GM12891 (cell line): ENCODE measurements around the gene CLRN3.

ENCODE experiments used
- DNase-seq: peaks from one replicate; pipeline ENCODE4 v3.0.0; 2011; ENCODE audit warnings: low spot score; ENCODE audit not compliant: insufficient read length
- FAIRE-seq: peaks from 2 replicates; lab custom pipeline; 2011; peaks lifted over from hg19 to GRCh38; lab: Jason Lieb, UNC
- PAX5 ChIP-seq: IDR thresholded peaks from 2 replicates; pipeline ENCODE4 v1.6.1; 2011; ENCODE audit warnings: low read length, moderate library complexity, mild to moderate bottlenecking; ENCODE audit not compliant: insufficient read depth, severe bottlenecking
- POLR2A ChIP-seq: IDR thresholded peaks from 2 replicates; pipeline ENCODE4 v1.6.1; 2011; ENCODE audit warnings: low read depth, low read length, control low read depth
- POLR2AphosphoS5 ChIP-seq: IDR thresholded peaks from 2 replicates; pipeline ENCODE4 v1.6.1; 2011; ENCODE audit warnings: low read depth, low read length, control low read depth
- POU2F2 ChIP-seq: IDR thresholded peaks from 2 replicates; pipeline ENCODE4 v1.6.1; 2011; ENCODE audit warnings: low read depth, mild to moderate bottlenecking, control low read depth, low read length, moderate library complexity
- SPI1 ChIP-seq: IDR thresholded peaks from 2 replicates; pipeline ENCODE4 v1.6.1; 2011; ENCODE audit warnings: low read depth, low read length, control low read depth
- TAF1 ChIP-seq: IDR thresholded peaks from 2 replicates; pipeline ENCODE4 v1.6.1; 2011; ENCODE audit warnings: low read depth, low read length, control low read depth

CLRN3 gene

DNA sequence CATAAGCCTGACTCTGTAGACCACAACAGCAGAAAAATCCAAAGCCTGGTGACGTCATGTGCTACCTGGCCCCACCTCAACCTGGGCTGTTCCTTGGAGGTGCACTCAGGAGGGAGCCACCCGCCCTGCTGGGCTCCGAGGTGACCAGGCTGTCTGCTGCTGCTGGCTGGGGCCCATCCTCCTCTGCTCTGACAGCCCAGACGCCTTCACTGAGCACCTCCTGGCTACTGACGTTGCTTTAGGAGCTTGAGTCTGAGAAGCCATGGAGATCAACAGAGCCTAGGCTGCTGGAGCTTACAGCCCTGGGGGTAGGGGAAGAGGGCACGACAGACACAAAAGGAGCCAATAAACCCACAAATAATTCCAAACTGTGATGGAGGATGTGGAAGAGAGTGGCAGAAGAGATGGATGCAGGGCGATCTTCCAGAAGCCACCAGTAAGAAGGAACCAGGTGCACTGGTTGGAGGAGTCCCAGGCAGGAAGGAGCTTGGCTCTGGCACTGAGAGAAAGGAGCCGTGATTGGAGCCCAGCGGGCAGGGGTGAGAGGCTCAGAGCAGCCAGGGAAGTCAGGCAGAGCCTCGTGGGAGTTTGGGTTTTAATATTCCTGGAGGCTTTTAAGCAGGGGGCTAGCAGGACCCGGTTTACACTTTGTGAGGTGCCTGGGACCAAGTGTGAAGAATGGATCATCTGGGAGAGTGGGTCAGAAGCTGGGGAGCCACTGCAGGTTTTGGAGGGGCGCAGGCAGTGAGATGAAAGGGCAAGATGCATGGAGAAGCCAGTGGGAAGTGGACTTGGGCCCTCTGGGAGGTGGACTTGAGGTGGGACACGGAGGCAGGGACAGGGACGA lies 12.5 kb upstream of the CLRN3 start:
- FAIRE-seq = no peak
- DNase-seq = no peak
- TF ChIP-seq POU2F2 = no peak

DNA sequence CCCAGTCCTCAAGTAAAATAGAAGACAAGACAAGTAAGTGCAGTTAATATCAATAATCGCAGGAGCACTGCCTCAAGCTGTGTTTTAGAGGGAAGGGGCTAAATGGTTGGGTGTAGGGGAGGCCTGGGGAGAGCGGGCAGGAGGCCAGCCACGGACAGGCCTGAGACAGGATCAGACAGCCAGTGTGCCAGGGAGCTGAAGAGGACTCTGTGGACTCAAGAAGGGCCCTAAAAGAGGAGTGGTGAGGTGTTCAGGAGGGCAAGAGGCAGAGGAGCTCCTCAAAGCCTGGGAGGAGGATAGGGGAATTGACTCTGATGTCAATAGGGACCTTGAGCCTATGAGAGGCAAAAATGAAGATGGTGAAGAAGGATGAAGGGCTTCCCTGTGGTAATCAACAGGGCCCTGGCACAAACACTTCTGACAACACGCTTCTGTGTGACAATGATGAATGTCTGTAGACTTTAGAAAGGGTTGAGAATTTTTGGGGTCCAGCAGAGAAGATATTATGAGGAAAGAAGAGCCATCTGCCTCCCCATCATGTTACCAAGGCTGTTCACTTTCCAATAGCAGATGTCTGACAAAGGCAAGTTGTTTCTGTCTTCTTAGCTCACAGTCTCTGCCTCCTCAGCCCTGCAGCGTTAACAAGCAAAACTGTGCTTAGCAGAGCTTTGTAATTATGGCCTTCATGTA lies 11.7 kb upstream of the CLRN3 start:
- TF ChIP-seq SPI1 (no peak), POU2F2 (no peak), POLR2AphosphoS5 (no peak), TAF1 (no peak), POLR2A (no peak), PAX5 (no peak)
- DNase-seq (no peak), FAIRE-seq (no peak)

DNA sequence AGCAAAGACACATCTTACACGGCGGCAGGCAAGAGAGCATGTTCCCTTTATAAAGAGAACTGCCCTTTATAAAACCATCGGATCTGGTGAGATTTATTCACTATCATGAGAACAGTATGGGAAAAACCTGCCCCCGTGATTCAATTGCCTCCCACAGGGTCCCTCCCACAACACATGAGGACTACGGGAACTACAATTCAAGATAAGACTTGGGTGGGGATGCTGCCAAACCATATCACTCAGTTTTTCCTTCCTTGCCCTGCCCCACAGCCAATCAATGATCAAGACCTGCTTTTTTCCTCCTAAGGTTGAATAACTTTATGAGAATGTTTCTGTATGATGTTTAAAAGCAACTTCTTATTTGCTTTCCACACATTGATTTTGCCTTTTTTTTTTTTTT lies 11.0 kb upstream of the CLRN3 start:
- FAIRE-seq = no peak
- DNase-seq = no peak
- TF ChIP-seq POLR2A (no peak), PAX5 (no peak), POLR2AphosphoS5 (no peak), TAF1 (no peak), SPI1 (no peak), POU2F2 (no peak)

DNA sequence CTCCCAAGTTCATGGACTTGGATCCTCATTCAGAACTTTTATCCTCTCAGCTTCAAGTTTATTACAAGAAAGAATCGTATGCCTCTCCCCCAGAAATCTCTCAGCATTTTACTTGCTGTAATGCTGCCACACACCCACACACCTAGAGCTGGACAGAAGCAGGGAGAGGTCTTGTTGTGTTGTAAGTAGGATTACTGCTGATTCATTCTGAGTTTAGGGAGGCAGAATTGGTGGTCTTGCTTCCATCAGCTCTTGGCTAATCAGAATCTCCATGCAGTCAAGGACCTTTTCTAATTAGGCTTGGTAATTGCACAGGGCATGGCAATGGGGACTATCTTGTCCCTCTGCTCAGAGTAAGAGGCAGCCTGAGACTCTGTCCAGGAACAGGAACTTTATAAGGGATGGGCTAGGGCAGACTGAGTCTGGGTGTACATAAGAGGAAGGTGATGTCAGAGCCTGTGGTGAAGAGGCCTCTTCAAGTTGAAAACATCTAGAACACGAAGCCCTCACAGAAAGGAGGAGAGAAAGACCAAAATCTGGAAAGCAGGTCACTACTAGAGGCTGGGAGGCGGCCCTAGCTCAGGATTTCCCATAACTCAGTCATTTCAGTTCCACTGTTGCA lies 7.1 kb upstream of the CLRN3 start:
- no peak for DNase-seq
- no peak for FAIRE-seq
- TF ChIP-seq POLR2A (no peak), POLR2AphosphoS5 (no peak)

DNA sequence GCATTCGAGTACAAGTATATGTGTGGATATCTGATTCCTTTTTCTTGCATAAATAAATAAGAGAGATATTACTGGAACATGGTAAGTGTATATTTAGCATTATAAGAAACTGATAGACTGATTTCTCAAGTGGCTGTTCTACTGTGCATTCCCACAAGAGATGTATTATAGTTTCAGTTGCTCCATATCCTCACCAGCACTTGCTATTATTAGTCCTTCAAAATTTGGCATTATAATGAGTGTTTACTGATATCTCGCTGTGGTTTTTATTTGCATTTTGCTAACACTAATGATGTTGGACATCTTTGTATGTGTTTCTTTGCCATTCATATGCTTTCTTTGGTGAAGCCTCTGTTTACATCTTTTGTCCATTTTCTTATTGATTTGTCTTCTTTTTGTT lies 4.4 kb upstream of the CLRN3 start:
- DNase-seq (no peak), FAIRE-seq (no peak)
- TF ChIP-seq SPI1 = no peak
- no peak for TF ChIP-seq TAF1
- no peak for TF ChIP-seq POU2F2
- no peak for TF ChIP-seq POLR2AphosphoS5
- TF ChIP-seq PAX5 = no peak
- no peak for TF ChIP-seq POLR2A

DNA sequence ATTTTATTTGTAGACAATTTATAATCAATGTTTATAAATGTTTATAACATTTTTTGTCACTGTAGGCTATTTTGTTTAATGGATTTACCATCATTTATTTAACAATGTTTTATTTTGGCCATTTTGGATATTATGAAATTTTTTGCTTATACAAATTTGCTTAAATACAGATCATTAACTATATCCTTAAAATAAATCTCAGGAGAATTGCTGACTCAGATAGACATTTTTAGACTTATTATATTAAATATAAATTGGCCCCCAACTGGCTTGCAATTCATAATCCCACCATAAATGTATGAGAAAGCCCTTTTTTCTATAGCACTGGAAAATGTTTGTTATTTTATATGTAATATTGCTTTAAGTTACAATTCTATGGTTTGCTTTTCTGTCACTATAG lies 3.8 kb upstream of the CLRN3 start:
- DNase-seq (no peak), FAIRE-seq (no peak)
- TF ChIP-seq SPI1 = no peak
- no peak for TF ChIP-seq POLR2A
- no peak for TF ChIP-seq POU2F2
- TF ChIP-seq PAX5 = no peak
- no peak for TF ChIP-seq TAF1
- no peak for TF ChIP-seq POLR2AphosphoS5

DNA sequence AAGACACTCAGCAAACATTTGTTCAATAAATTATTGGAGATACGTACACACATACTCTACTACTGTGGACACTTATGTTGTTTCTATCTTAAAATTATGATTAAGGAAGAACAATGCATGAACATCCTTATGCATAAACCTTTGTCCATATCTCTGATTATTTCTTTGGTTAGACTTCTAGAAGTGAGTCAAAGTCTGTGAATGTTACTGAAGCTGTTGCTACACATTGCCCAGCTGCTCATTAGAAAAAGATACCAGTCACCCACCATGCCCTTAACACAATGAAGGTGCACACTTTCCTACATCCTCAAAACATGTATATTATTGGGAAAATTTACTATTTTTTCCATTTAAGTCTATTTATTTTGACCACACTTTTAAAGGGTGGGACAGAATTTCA lies 1.4 kb upstream of the CLRN3 start:
- TF ChIP-seq POLR2AphosphoS5 (no peak), PAX5 (no peak), POU2F2 (no peak), TAF1 (no peak), SPI1 (no peak), POLR2A (no peak)
- FAIRE-seq = no peak
- no peak for DNase-seq

DNA sequence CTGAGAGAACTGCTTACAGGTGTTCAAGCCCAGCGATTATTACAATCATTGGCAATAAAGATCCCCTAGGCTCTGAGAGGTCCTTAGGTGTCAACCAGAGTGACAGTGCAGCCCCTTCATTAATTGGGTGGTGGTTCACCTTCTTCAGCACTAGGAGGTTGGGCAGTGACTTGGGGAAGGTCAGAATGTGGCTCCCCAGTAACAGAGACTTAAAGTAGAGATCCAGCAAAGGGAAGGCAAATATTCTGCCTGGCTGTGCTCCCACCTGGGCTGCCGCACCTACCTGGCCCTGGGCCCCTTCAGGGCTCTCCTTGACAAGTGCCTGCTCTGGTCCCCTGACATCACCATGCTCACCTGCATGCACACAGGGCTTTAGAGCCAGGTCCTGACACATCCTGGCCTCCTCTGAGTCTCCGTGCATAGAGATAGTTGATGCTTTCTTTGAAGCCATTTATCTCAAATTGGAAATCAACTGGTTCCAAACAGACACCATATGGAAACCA lies 1.9 kb downstream of the CLRN3 start:
- no peak for DNase-seq
- no peak for FAIRE-seq
- TF ChIP-seq POLR2A (no peak), TAF1 (no peak), SPI1 (no peak), PAX5 (no peak), POU2F2 (no peak), POLR2AphosphoS5 (no peak)

DNA sequence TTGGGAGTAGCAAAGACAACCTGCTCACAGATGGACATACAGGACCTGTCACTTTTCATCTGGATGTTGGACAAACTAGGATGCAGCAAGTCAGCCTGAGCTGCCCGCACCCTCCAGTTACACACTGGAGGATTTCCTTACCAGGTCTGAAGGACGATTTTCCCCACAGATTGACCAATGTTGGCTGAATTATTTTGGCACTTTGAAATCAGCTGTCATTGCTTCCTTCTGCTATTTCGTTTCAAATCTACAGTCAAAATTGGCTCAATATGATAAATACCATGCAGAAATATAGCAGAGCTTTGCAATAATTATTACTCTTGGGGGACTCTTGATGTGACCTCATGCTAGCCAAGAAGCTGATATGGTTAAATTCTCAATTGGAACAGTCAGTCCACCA lies 2.5 kb downstream of the CLRN3 start:
- FAIRE-seq (no peak), DNase-seq (no peak)
- TF ChIP-seq POLR2AphosphoS5 = no peak
- TF ChIP-seq POLR2A = no peak
- TF ChIP-seq PAX5 = no peak
- no peak for TF ChIP-seq POU2F2
- no peak for TF ChIP-seq SPI1
